IMR-90 (cell line): ENCODE data around the gene TMEM163.

Experiments used
- BHLHE40 ChIP-seq: fragments of 150-350 bp; IDR thresholded peaks from 2 replicates; pipeline ENCODE4 v1.6.1; 2016; ENCODE audit warnings: mild to moderate bottlenecking, low read depth, low read length
- CTCF ChIP-seq: conservative IDR thresholded peaks from 2 replicates; pipeline ENCODE4 v1.5.1; 2012; ENCODE audit warnings: mild to moderate bottlenecking, low read depth, low read length, improper control_type of control experiment
- MXI1 ChIP-seq: IDR thresholded peaks from 2 replicates; pipeline ENCODE4 v1.6.1; 2012; ENCODE audit warnings: low read depth, mild to moderate bottlenecking, low read length, moderate library complexity, borderline replicate concordance
- POLR2A ChIP-seq: IDR thresholded peaks from 2 replicates; pipeline ENCODE4 v1.6.1; 2012; ENCODE audit warnings: mild to moderate bottlenecking, low read depth, low read length
- RAD21 ChIP-seq: IDR thresholded peaks from 2 replicates; pipeline ENCODE4 v1.6.1; 2012; ENCODE audit warnings: low read length, improper control_type of control experiment
- RFX5 ChIP-seq: IDR thresholded peaks from 2 replicates; pipeline ENCODE4 v1.8.0; 2012; ENCODE audit warnings: low read depth, mild to moderate bottlenecking, low read length, moderate library complexity
- USF2 ChIP-seq: fragments of 150-350 bp; IDR thresholded peaks from 2 replicates; pipeline ENCODE4 v1.6.1; 2017; ENCODE audit warnings: mild to moderate bottlenecking, antibody characterized with exemption, low read length, low read depth

- no peak for TF ChIP-seq CTCF
- no peak for TF ChIP-seq POLR2A
- TF ChIP-seq RAD21, result no peak
- TF ChIP-seq USF2, result no peak
- TF ChIP-seq BHLHE40, result no peak
- no peak for TF ChIP-seq MXI1
- no peak for TF ChIP-seq RFX5
These were observed 181.1 kb downstream of the TMEM163 start for GRCh38 chr2:134537702-134538101.
